Measurements from ENCODE around the gene ATG7.

DNA sequence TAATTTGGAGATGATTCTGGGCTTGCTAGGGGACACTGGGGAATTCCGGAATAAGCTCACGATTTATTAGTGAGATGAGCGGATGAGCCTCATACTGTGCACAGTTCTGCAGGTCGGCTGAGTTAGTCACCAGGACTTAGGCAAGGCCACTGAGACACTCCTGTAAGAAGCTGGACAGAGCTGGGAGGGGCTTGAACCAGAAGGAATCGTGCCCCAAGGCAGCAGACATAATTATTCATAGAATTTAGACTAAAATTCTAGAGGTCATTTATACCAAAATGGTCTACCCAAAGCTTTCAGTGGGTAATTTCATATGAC lies 250.2 kb downstream of the ATG7 start:
- TF ChIP-seq, protein P1, sequence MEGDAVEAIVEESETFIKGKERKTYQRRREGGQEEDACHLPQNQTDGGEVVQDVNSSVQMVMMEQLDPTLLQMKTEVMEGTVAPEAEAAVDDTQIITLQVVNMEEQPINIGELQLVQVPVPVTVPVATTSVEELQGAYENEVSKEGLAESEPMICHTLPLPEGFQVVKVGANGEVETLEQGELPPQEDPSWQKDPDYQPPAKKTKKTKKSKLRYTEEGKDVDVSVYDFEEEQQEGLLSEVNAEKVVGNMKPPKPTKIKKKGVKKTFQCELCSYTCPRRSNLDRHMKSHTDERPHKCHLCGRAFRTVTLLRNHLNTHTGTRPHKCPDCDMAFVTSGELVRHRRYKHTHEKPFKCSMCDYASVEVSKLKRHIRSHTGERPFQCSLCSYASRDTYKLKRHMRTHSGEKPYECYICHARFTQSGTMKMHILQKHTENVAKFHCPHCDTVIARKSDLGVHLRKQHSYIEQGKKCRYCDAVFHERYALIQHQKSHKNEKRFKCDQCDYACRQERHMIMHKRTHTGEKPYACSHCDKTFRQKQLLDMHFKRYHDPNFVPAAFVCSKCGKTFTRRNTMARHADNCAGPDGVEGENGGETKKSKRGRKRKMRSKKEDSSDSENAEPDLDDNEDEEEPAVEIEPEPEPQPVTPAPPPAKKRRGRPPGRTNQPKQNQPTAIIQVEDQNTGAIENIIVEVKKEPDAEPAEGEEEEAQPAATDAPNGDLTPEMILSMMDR (IDR thresholded peaks at IDR 0.05) = no peak
- TF ChIP-seq POLR2A (IDR thresholded peaks at IDR 0.05) = no peak
